ENCODE results near the gene CAPZA1. TPM values are rescaled to one million over a fixed set of nuclear protein-coding genes. Genes with fewer than 3 reads are reported as not detected.

Gene CAPZA1
- total and polyA plus RNA-seq, 2 donors (not counting 3 experiments of a cell fraction or from before 2014, with no cell fraction given) = 77.1 to 183 TPM

DNA sequence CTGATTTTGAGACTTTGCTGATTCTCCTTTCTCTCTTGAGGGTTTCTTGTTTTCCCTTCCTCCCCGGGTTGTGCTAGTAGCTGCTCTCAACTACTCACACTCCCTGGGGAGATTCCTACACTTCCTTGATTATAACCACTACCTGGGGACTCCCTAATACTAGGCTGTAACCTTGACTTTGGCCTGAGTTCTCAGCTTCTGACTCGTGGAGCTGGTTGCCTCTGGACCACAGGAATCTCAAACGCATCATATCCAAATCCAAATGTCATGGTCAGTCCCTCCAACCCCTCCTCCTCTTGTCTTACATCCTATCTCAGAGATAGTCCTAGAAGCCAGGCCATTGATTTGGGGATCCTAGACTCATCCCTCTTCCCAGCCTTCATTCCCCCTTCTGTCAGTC lies 66.8 kb downstream of the CAPZA1 start:
- TF ChIP-seq, protein P1, sequence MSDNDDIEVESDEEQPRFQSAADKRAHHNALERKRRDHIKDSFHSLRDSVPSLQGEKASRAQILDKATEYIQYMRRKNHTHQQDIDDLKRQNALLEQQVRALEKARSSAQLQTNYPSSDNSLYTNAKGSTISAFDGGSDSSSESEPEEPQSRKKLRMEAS (IDR thresholded peaks at IDR 0.05; ENCODE audit: insufficient read depth, insufficient read length) = no peak
- TF ChIP-seq EZH2 (IDR thresholded peaks at IDR 0.05; ENCODE audit: borderline replicate concordance, low read depth, low read length, severe bottlenecking) = no peak
- no peak for TF ChIP-seq MYC (IDR thresholded peaks at IDR 0.05; ENCODE audit: low read depth, low read length)
- TF ChIP-seq JUN (IDR thresholded peaks at IDR 0.05; ENCODE audit: borderline replicate concordance, insufficient read depth, insufficient read length, low read depth) = no peak
- TF ChIP-seq POLR2AphosphoS5 (IDR thresholded peaks at IDR 0.05; ENCODE audit: insufficient read depth, low read depth, low read length) = no peak
- TF ChIP-seq, protein P2, sequence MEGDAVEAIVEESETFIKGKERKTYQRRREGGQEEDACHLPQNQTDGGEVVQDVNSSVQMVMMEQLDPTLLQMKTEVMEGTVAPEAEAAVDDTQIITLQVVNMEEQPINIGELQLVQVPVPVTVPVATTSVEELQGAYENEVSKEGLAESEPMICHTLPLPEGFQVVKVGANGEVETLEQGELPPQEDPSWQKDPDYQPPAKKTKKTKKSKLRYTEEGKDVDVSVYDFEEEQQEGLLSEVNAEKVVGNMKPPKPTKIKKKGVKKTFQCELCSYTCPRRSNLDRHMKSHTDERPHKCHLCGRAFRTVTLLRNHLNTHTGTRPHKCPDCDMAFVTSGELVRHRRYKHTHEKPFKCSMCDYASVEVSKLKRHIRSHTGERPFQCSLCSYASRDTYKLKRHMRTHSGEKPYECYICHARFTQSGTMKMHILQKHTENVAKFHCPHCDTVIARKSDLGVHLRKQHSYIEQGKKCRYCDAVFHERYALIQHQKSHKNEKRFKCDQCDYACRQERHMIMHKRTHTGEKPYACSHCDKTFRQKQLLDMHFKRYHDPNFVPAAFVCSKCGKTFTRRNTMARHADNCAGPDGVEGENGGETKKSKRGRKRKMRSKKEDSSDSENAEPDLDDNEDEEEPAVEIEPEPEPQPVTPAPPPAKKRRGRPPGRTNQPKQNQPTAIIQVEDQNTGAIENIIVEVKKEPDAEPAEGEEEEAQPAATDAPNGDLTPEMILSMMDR (IDR thresholded peaks at IDR 0.05; ENCODE audit: extremely low read depth in 1 of 2, insufficient read depth in 1 of 2, low read depth in 1 of 2, low read length in 2 of 2) = no peak
- no peak for TF ChIP-seq POLR2A (IDR thresholded peaks at IDR 0.05; ENCODE audit: low read depth, low read length)
- no peak for TF ChIP-seq FOS (IDR thresholded peaks at IDR 0.05; ENCODE audit: borderline replicate concordance, insufficient read depth, low read length)
- no peak for TF ChIP-seq GATA2 (IDR thresholded peaks at IDR 0.05; ENCODE audit: insufficient read depth, insufficient read length, low read depth, low read length)
- no peak for DNase-seq (ENCODE audit: low read depth, low spot score)
- Histone ChIP-seq H3K27ac (ENCODE audit: insufficient read depth, low read depth, low read length) (no peak overlapping the region), H3K4me2 (ENCODE audit: insufficient read depth, low read length) (no peak overlapping the region), H3K79me2 (ENCODE audit: control insufficient read depth, insufficient read depth, low read length) (no peaks in the 10 kb centered on the region), H4K20me1 (replicated peaks; ENCODE audit: control insufficient read depth, extremely low read depth, insufficient read depth, low read length) (no peaks in the 10 kb centered on the region), H3K27me3 (ENCODE audit: control insufficient read depth in 2 of 2, insufficient read depth in 2 of 2, low read length in 2 of 2) (no peaks in the 10 kb centered on the region), H3K4me3 (replicated peaks in 1 of 3; ENCODE audit: insufficient read depth in 1 of 3, low read depth in 1 of 3, low read length in 3 of 3) (no peak overlapping the region), H3K36me3 (ENCODE audit: control insufficient read depth in 2 of 2, extremely low read depth in 1 of 2, insufficient read depth in 2 of 2, low read length in 2 of 2) (peaks cover 1 to 7% of the 10 kb centered on the region in 2 experiments), H3K9ac (replicated peaks; ENCODE audit: extremely low read depth, insufficient read depth, low read length) (no peak overlapping the region), H3K4me1 (ENCODE audit: control insufficient read depth, extremely low read depth, insufficient read depth, low read length) (no peaks in the 10 kb centered on the region), H3K9me1 (replicated peaks; ENCODE audit: control insufficient read depth, extremely low read depth, insufficient read depth, low read length) (no peaks in the 10 kb centered on the region), H3K9me3 (replicated peaks; ENCODE audit: control insufficient read depth, insufficient read depth, low read length) (no peaks in the 10 kb centered on the region), H2AFZ (ENCODE audit: low read depth, low read length) (no peak overlapping the region)
- POLR2A ChIA-PET = no interaction called here
- intact Hi-C loops (cut with micrococcal nuclease) = no loop called here
- dilution Hi-C loops (cut with MboI; ENCODE audit: extremely low pct_ligation_motif_present, low sequenced_read_pairs) = no loop called here
- CTCF ChIA-PET = interaction anchor here (0.5 to 1.2 kb wide), 2 partner anchors 14 to 63 kb away, joined by 3 to 4 read pairs; no protein-coding TSS in a partner anchor
- FAIRE-seq = no peak
- no TSS peak for BruUV-seq (replicated peaks)

Measured in endothelial cell of umbilical vein (primary cell).